Adipose tissue (tissue), 3 donors: ENCODE measurements around the gene PEMT. TPM values are rescaled to one million over a fixed set of nuclear protein-coding genes. Genes with fewer than 3 reads are reported as not detected.

Experiments
- H3K27ac ChIP-seq: one replicate; pipeline ENCODE4 v1.5.1; 2013; ENCODE audit warnings: low read depth, low read length
- WGBS, 3 donors: extraction: QIAGEN DNeasy Blood & Tissue Kit; methylation state at CpG; one replicate each; pipeline ENCODE4 v1.1.7; 2013; 5-methylcytosine and 5-hydroxymethylcytosine counted together
- polyA plus RNA-seq, 3 donors: library from polyadenylated mRNA; stranded (reverse); fragments of 200-250 nt; gene quantifications; one replicate each; pipeline ENCODE4 v1.2.3, GENCODE V29; 2013
- donor health status: healthy with polysubstance abuse.
- donor health status: Bipolar disorder and iron deficiency.
- donor health status: healthy.

PEMT gene
- polyA plus RNA-seq, 3 donors, result 40.9 to 263 (median 44.0) TPM

- WGBS, 3 donors, result 67 to 91% (median 68%) methylated on average over 29 of the region's 29 CpGs
- no peak overlapping the region for H3K27ac ChIP-seq
These were observed 79.3 kb downstream of the PEMT start for GRCh38 chr17:17511881-17512858.

GRCh38 chr17:17511293-17511741 lies 80.2 kb downstream of the PEMT start:
- H3K27ac ChIP-seq, result no peak overlapping the region
- 68 to 86% (median 74%) methylated on average over 10 to 12 of the region's 12 CpGs for WGBS, 3 donors

GRCh38 chr17:17510456-17511292 lies 80.8 kb downstream of the PEMT start:
- 81 to 88% (median 84%) methylated on average over 19 to 20 of the region's 20 CpGs for whole genome bisulfite sequencing, 3 donors
- no peak overlapping the region for H3K27ac ChIP-seq

- H3K27ac ChIP-seq, result no peak overlapping the region
- WGBS, 3 donors, result 89 to 93% (median 90%) methylated on average over 21 of the region's 21 CpGs
These were observed 81.7 kb downstream of the PEMT start for GRCh38 chr17:17509601-17510425.

- WGBS, 3 donors, result 91 to 95% (median 94%) methylated on average over 32 to 33 of the region's 33 CpGs
These were observed 82.6 kb downstream of the PEMT start for GRCh38 chr17:17508646-17509591.

GRCh38 chr17:17508019-17508535 lies 83.4 kb downstream of the PEMT start:
- WGBS, 3 donors, result 93 to 94% (median 93%) methylated on average over 11 of the region's 11 CpGs

More at GRCh38 chr17:17508646-17509591, 82.6 kb downstream of the PEMT start:
- no peak overlapping the region for H3K27ac ChIP-seq

GRCh38 chr17:17507465-17508011 lies 84.0 kb downstream of the PEMT start:
- 86 to 91% (median 90%) methylated on average over 16 of the region's 16 CpGs for WGBS, 3 donors
- no peak overlapping the region for H3K27ac ChIP-seq

More at GRCh38 chr17:17508019-17508535, 83.4 kb downstream of the PEMT start:
- no peak overlapping the region for H3K27ac ChIP-seq

GRCh38 chr17:17506893-17507464 lies 84.5 kb downstream of the PEMT start:
- no peak overlapping the region for H3K27ac ChIP-seq
- 61 to 70% (median 70%) methylated on average over 15 to 17 of the region's 17 CpGs for WGBS, 3 donors

GRCh38 chr17:17506181-17506741 lies 85.2 kb downstream of the PEMT start:
- H3K27ac ChIP-seq, result no peak overlapping the region
- WGBS, 3 donors, result 78 to 84% (median 79%) methylated on average over 22 of the region's 22 CpGs

GRCh38 chr17:17505610-17506171 lies 85.8 kb downstream of the PEMT start:
- WGBS, 3 donors, result 91 to 94% (median 92%) methylated on average over 22 of the region's 22 CpGs
- no peak overlapping the region for H3K27ac ChIP-seq

- 94 to 99% (median 94%) methylated on average over 5 of the region's 5 CpGs for WGBS, 3 donors
- no peak overlapping the region for H3K27ac ChIP-seq
These were observed 86.4 kb downstream of the PEMT start for GRCh38 chr17:17505151-17505550.

GRCh38 chr17:17504341-17505140 lies 87.0 kb downstream of the PEMT start:
- WGBS, 3 donors, result 80 to 88% (median 84%) methylated on average over 18 to 20 of the region's 20 CpGs
- no peak overlapping the region for H3K27ac ChIP-seq

- H3K27ac ChIP-seq, result no peak overlapping the region
- 42 to 81% (median 62%) methylated on average over 7 of the region's 7 CpGs for WGBS, 3 donors
These were observed 87.9 kb downstream of the PEMT start for GRCh38 chr17:17503566-17504130.

- WGBS, 3 donors, result 91 to 93% (median 92%) methylated on average over 21 of the region's 21 CpGs
- H3K27ac ChIP-seq, result no peak overlapping the region
These were observed 88.6 kb downstream of the PEMT start for GRCh38 chr17:17502741-17503565.
